Activated T-cell treated with anti-CD3 and anti-CD28 coated beads, Interleukin-2, amount 50 U/mL, for 48 hours (primary cell): ENCODE results near the gene NUBP2.

Source experiments
- DNase-seq, 2 experiments: peaks; one replicate each; pipeline ENCODE4 v3.0.0-alpha.2; 2020

The NUBP2 gene

DNA sequence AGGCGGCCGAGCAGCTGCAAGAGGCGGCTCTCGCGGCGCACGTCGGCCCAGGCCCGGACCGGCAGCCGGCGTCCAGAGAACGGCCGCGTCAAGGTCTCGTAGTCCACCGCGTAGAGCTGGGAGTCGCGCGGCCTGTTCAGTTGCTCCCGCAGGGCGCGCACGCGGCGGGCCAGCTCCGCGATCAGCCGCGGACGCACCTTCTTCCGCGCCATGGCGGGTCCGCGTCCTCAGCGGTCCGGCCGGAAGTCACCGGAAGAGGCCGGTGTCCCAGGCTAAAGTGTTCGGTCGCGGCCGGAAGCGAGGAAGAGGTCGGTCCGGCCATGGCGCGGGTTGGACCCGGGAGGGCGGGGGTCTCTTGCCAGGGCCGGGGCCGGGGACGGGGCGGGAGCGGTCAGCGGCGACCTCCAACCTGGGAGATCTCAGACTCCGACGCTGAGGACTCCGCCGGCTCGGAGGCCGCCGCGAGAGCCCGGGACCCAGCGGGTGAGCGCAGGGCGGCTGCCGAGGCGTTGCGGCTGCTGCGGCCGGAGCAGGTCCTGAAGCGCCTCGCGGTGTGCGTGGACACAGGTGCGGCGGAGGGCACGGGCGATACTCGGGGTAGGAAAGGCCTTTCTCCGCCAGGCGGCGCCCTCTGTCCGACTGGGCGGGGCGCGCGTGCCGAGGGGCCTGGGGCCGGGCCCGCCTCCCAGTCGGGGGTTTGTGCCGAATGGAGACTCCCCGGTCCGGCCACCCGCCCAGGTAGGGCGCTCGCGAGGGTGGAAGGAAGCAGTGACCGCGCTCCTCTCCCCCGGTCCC is 9.7 kb upstream of the NUBP2 start, which contains the start of gene MRPS34:
Gene MRPS34 (minus strand): TSS at position 227 of the 795 bp plus-strand sequence. CDS start 15 bp downstream, at position 212.
- peak; percentile 89 to 90 for DNase-seq

DNA sequence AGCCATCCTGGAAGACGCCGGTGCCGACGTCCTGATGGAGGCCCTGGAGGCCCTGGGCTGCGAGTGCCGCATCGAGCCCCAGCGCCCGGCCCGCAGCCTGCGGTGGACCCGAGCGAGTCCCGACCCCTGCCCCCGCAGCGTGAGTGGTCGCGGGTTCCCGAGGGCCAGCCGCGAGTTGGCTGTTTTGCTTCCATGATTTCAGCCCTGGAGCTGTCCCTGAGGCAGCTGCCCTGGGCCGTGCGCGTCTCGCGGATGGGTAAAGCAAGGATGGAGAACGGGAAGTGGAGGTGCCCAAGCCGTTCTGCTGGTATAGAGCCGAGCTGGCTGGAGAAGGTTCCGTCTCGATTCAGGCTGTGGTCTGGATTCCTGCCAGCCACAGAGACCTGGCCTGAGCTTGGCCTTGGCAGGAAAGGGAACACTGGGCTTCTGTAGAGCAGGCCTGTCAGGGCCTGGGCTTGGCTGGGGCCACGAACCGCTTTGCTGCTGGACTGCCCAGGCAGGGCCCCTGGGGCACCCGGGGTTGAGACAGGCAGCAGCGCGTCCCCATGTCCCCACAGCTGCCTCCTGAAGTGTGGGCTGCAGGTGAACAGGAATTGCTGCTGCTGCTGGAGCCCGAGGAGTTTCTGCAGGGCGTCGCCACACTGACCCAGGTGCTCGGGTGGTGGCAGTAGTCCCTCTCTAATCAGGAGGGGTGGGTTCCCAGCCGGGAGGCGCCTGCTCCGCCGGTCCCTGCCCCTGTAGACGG is 8.9 kb upstream of the NUBP2 start:
- DNase-seq: no peak

DNA sequence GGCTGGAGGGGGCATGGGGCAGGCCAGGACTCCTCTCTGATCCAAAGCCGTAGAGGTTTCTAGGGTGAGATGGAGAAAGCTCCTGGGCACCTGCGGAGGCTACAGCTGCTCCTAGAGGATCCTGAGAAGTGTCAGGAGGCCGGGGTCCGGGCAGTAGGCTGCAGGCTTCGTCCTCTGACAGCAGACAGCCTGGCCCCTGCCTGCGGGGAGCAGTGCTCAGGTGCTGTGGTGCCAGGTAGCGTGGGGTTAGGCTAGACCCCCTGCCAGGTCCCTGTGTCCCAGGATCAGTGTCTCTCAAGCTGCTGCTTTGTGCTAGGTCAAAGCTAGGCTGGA is 8.3 kb upstream of the NUBP2 start:
- no peak for DNase-seq

DNA sequence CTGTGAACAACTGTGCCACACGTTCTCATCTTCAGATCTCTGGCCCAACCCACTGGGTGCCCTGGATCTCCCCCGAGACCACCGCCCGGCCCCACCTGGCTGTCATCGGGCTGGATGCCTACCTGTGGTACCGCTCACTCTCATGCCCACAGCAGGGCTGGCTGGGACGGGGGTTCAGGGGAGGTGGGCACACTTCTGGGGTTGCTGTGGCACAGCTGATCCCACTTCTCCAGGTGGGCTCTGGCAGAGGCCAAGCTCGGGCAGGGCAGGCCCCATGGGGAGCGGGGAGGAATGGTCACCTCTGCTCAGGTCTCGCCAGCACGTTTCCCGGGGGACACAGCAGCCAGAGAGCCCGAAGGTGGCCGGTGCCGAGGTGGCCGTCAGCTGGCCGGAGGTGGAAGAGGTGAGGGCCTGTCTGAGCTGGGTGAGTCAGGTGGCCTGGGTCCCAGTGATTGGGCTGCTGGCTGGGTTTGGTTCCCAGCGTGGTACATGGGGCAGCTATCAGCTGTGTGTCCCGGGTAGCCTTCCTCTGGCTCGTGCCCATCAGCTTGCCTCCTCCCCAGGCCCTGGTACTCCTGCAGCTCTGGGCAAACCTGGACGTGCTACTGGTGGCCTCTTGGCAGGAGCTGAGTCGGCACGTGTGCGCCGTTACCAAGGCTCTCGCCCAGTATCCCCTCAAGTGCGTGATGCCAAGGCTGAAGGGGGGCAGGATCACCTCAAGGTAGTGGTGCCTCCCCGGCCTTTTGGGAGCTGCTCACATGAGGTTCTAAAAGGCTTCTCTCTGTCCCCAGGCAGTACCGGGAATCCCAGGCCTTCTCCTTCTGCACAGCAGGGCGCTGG is 7.5 kb upstream of the NUBP2 start:
- no peak for DNase-seq

DNA sequence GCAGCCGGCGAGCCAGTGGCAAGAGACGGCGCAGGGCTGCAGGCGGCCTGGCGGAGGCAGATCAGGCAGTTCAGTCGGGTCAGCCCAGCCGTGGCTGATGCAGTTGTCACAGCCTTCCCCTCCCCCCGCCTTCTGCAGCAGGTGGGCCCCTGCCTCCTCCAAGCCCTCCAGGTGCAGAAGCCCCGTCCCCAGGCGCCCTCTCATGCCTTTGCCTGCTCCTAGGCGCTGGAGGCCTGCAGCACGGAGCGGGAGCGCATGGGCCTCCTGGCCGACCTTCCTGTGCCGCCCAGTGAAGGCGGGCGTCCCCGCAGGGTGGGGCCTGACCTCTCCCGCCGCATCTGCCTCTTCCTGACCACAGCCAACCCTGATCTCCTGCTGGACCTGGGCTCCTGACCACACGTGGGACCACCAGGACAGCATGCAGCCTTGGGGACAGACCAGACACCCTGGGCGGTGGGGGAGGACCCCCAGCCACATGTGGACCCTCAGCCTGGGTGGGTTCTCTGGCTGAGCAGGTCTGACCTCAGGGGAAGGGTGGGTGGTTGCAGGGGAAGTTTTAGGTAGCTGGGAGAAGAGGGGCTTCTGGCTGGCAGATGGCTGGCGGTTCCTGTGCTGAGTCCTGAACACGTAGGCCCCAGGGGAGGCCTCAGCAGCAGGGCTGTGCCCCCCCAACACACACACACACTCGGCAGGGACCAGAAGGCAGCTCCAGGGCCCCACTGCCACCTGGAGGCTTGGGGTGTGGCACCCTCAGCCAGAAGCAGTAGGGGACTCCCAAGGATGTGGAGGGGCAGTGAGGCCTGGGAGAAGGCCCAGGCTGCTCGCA is 6.7 kb upstream of the NUBP2 start:
- no peak for DNase-seq

DNA sequence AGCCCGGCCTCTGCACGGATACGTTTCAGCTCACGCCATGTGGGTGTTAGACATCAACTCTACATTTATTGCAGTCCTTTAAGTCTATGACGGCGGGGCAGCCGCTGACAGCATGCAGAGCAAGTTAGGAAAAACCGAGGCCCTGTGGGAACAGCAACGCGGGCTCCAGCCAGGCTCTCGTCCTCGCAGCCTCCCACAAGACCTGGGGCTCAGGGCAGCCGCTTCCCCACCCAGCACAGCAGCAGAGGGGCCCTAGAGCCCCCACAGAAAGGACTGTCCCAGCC is 6.1 kb upstream of the NUBP2 start:
- no peak for DNase-seq

DNA sequence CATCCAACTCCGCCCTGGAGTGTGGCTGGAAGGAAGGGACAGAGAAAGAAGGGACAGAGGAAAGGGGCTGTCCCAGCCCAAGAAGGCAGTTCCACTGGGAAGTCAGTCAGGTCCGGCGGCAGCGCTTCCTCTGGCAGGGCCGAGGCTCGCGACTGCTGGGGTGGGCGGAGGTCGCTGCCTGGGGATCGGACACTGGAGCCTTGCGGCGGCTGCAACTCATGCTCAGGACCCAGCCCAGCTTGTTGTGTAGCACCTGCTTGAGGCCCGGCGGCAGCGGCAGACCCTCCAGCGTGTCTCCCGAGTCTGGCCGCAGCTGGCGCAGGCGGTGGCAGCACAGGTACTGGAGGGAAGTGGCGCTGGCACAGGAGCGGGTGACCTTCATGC is 5.8 kb upstream of the NUBP2 start:
- DNase-seq: no peak

DNA sequence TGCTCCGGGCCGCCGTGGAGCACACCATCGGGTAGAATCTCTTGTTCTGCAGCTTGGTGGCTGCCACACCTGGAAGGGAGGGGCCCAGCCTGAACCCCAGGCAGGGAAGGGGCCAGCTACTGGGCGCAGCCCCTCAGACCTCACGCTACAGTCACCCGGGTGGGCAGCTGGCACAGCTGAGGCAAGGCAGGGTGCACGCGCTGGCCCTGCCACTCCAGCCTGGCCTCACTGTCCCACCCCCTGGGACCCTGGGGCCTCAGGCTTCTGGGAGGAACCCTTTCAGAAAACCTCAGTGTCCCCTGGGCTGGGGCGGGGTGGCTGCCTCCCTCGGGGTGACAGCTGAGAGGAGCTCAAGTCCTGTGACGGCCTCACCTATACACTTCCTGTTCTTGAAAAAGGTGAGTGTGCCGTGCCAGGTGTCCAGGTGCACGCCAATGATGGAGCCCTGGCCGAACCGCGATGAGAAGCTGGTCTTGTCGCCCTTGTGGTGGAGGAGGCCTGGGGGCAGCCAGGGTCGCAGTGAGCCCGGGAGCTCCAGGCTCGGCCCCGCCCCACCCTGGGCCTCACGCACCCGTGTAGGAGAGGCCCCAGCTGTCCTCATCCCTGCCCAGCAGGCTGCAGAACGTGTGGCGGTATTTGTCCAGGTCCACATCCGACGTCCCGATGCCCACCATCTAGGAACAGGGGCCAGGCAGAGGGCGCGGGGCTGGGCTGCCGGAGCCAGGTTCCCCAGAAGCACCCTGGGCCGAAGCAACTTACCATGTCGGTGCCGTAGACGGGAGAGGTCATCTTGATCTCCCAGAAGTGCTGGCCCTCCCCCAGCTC is 5.2 kb upstream of the NUBP2 start:
- DNase-seq: no peak

DNA sequence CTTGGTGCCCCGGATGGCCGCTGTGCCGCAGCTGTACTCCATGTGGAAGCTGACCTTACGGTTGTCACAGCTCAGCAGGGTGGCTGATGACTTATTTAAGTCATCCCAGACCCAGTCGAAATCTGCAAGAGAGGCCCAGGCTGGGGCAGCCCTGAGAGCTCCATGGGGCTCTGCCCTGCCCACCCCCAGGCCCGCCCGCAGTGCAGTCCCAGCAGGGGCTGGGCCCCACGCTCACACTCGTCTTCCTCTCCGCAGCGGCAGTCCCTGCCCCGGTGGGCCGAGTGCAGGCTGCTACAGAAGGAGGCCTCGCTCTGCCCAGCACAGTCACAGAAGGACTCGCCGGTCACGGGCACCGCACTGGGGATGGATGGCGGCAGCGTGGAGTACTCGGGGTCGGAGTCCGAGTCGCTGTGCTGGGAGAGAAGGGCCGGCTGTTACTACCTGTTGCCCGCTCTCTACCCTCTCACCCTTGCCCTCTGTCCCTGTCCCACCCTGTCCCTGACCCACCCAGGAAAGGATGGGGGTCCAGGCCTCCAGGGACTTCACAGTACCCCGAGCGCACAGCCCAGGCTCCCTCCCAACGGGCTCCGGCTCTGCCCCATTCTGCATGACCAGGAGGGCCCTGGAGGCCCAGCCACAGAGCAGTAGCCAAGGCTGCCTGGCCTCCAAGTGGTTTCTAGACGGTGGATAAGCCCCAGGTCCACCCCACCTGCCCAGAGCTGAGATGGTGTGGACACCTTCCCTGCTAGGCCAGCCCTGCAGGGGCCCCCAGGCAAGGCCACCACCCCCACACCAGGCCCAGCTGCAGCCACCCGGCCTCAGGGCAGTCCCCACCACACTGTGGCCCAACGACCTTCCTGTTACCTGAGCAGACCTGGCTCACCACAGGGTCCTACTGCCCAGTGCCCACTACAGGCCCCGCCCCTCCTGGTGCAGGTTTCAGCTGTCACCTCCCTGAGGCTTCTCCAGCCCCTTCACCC is 4.3 kb upstream of the NUBP2 start:
- no peak for DNase-seq

DNA sequence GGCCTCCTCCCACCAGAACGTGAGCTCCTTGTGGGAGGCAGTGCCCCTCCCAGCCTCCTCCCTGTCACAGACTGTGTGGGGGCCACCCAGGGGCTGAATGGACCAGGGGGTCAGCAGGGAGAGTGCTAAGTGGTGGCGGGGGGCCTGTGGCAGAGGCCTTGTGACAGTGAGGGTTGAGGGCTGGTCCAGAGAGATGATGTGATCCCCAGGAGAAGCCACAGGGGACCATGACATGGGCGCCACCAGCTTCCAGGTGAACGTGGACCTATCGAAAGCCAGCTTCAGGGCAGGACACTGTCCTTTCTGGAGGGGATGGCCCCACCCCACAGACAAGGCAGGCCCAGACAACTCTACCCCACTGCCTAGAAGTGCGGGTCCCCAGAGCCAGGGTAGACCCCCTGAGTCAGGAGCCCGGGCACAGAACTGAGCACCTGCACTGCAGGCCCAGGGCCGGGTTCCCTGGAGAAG is 3.5 kb upstream of the NUBP2 start:
- no peak for DNase-seq

DNA sequence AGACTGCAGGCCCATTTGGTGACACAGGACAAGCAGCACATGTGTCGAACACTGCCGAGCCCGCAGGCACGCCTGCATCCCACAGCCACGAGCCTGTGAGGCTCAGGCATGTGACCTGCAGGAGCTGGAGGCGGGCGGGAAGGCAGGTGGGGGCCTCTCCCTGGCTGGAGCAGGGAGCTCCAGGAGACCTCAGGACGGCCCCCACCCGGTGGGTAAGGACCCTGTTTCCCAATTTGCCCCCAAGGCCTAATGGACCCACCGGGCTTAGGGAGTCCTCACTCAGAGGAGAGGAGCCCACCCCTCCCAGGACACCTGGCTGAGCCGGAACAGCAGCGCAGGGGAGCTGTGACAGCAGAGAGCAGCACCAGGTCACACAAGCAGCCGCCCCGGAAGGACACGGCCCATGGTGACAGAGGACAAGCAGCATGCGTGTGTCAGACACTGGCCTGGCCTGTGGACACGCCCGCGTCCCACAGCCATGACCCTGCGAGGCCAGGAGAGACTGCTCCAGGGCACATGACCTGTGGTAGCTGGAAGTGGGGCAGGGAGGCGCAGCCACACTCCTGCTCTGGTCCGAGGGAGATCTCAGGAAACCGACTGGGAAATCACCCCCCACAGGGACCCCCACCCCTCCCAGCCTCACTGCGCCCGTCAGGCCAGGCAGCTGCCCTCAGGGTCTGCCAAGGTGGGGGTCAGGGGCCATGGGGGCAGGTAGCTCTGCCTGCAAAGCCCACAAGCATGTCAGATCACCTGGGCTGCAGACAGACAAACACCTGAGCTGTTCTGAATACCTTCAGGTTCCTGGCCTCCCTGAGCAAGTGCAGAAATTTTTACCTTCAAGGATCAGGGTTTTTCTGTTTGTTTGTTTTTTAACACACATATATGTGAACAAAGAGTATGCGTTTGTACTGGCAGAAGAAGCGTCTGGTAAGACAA is 2.8 kb upstream of the NUBP2 start:
- no peak for DNase-seq

DNA sequence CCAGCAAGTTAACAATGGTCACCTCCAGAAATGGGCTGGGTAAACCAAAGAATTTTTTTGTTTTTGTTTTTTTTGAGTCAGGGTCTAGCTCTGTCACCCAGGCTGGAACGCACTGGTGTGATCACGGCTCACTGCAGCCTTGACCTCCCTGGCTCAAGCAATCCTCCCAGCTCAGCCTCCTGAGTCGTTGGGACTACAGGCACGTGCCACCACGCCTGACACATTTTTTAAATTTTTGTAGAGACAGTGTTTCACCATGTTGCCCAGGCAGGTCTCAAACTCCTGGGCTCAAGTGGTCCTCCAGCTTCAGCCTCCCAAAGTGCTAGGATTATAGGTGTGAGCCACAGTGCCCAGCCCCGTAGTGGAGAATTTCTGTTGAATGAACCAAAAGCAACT is 2.1 kb upstream of the NUBP2 start:
- DNase-seq: no peak

DNA sequence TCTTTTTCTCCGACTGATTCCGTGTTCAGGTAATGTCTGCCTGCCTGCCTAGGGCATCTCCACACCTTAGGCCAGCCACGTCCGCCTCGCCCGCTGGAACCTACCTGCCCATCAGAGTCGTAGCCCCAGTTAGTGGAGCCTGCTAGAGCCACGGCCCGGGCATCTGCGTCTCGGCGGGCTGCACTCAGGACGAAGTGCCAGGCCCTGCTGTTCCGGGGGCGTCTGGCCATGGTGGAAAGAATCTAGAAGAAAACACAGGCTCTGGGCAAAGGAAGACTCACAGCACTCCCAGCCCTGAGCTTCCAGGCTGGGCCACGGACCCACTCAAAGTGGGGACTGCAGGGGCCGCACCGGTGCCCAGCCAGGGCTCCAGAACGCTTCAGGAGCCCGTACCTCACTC is 1.5 kb upstream of the NUBP2 start:
- DNase-seq: no peak

DNA sequence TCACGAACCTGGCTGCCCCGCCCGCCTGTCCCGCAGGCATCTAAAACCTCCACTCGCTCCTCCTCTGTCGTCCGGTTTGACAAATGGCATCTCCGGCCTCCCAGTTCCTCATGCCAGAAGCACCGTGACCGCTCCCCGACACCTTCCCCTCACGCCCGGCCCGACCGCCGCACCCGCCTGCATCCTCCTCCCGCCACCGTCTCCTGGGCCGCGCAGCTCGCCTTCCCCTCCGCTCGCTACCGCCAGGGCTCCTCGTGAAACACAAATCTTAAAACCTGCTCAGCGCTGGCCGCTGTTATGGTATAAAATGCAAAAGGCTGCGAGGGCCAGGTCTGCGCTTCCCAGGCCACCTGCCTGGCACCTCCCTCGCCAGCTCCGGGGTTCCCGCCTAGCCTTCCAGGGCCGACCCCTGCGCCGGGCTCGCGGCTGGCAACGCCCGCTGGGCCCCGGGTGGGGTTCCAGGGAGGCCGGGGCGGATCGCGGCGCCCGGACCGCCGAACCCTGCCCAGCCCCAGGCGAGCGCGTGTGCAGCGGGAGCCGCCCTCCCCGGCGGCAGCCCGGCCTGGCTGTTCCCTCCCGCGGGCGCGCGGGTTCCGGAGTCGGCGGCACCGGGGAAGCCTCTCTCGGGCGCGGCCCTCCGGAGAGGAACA is 877 bp upstream of the NUBP2 start:
- DNase-seq: peak in 1 of 2 experiments; percentile 50

DNA sequence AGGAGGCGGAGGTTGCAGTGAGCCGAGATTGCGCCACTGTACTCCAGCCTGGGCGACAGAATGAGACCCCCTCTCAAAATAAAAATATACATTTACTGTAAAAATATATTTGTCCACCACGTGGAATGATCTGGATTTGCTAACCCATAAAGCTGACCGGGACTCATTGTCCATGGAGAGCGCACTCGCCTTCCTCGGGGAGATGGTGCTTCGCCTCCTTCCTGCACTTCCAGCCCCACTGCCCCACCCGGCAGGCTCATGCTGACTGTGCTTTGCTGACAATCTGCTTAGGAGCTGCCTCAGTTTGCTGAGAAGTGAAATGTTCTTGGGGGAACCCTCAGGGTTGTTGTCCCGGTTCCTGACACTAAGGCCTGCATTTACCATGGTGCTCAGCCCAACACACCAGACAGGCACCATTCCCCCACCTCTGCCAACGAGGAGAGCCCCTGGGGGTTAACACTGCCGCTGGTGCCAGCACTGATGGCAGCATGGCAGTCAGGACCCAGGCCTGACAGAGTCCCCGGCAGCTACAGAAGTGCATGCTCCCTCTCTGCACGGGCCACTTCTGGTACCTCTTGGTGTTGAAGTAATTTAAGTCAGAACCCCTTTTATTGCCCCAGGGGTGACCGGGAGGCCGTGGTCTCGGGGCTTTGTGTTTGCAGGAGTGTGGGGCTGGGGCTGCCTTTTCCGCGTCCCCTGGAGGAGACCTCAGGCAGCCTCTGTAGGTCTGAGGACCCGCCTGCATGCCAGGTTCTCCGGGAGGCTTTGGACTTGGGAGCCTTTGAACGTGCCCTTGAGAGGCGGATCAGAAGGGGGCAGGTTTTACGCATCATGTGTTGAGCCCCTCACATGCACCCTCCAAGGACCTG is 2.5 kb downstream of the NUBP2 start:
- no peak for DNase-seq

DNA sequence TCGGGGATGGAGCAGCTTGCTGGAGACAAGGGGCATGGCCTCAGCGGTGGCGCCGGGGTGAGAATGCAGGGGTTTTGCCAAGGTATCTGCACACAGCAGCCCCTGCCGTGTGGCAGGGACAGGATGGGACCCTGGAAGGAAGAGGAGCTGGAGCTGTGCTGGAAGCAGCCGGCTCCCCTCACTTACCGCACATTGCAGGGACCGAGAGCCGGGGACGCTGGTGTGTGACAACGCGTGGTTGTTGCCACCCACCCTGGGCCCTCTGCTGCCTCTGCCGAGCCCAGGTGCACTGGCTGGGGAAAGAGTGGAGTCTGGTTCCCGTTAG is 3.0 kb downstream of the NUBP2 start:
- no peak for DNase-seq

DNA sequence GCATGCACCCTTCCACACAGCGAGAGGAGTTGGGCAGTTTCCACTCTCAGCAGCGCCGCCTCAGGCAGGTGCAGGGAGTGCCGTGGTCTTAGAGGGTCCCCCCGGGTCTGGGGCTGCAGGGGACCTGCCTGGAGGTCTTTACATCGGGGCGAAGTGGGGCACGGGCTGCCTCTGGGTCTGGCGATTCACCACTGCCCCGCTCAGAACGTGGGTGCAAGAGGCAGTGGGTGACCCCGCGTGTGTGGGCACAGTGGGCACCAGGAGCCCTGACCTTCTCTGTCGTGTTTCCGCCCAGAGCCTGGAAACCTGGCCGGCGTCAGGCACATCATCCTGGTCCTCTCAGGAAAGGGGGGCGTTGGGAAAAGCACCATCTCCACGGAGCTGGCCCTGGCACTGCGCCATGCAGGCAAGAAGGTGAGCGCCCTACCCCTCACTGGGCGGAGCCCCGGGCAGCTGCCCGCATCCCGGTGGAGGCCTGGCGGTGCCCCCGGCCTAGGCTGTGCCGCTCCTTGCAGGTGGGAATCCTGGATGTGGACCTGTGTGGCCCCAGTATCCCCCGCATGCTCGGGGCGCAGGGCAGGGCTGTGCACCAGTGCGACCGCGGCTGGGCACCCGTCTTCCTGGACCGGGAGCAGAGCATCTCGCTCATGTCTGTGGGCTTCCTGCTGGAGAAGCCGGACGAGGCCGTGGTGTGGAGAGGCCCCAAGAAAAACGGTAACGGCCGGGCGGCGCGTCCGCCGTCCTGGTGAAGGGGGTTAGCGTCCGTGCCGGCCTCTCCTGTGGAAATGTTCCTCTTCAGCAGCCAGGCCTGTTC is 3.7 kb downstream of the NUBP2 start:
- no peak for DNase-seq
